Mesendoderm (in vitro differentiated cells): ENCODE data around the gene TSSC4.

Experiments used
- DNase-seq: peaks from one replicate; pipeline ENCODE4 v3.0.0; 2013
- H2AK5ac ChIP-seq: 2 replicates; pipeline ENCODE4 v1.6.1; 2013; ENCODE audit warnings: low read length, inconsistent platforms
- H2BK120ac ChIP-seq: 2 replicates; pipeline ENCODE4 v1.6.1; 2013; ENCODE audit warnings: low read depth, mild to moderate bottlenecking, low read length, moderate library complexity, mixed read lengths
- H2BK15ac ChIP-seq: replicated peaks from 2 replicates; pipeline ENCODE4 v1.6.1; 2013; ENCODE audit warnings: low read depth, mild to moderate bottlenecking, moderate library complexity
- H2BK5ac ChIP-seq: 2 replicates; pipeline ENCODE4 v1.6.1; 2013; ENCODE audit warnings: low read length, inconsistent platforms
- H3K18ac ChIP-seq: 2 replicates; pipeline ENCODE4 v1.6.1; 2013; ENCODE audit warnings: mild to moderate bottlenecking, low read length, mixed read lengths
- H3K23ac ChIP-seq: one replicate; pipeline ENCODE4 v1.6.1; 2013; ENCODE audit warnings: low read length
- H3K27ac ChIP-seq: 2 replicates; pipeline ENCODE4 v1.5.1; 2013; ENCODE audit warnings: low read depth, mild to moderate bottlenecking, inconsistent platforms, low read length, moderate library complexity
- H3K27me3 ChIP-seq: 2 replicates; pipeline ENCODE4 v1.6.1; 2013; ENCODE audit warnings: low read length, control low read depth, mild to moderate bottlenecking, inconsistent platforms; ENCODE audit not compliant: insufficient read depth, poor library complexity
- H3K36me3 ChIP-seq: 2 replicates; pipeline ENCODE4 v1.6.1; 2013; ENCODE audit warnings: low read length, inconsistent platforms; ENCODE audit not compliant: control insufficient read depth, insufficient read depth
- H3K4ac ChIP-seq: one replicate; pipeline ENCODE4 v1.6.1; 2013; ENCODE audit warnings: low read depth, mild to moderate bottlenecking, low read length, moderate library complexity
- H3K4me1 ChIP-seq: 2 replicates; pipeline ENCODE4 v1.6.1; 2013; ENCODE audit warnings: low read depth, low read length, inconsistent platforms; ENCODE audit not compliant: control insufficient read depth
- H3K4me2 ChIP-seq: 2 replicates; pipeline ENCODE4 v1.6.1; 2013; ENCODE audit warnings: low read length
- H3K4me3 ChIP-seq: 2 replicates; pipeline ENCODE4 v1.5.1; 2013; ENCODE audit warnings: mild to moderate bottlenecking, low read length
- H3K56ac ChIP-seq: one replicate; pipeline ENCODE4 v1.6.1; 2013; ENCODE audit warnings: low read length
- H3K79me1 ChIP-seq: 2 replicates; pipeline ENCODE4 v1.6.1; 2013; ENCODE audit warnings: low read length, inconsistent platforms
- H3K79me2 ChIP-seq: 2 replicates; pipeline ENCODE4 v1.6.1; 2013; ENCODE audit warnings: mild to moderate bottlenecking, low read length; ENCODE audit not compliant: control insufficient read depth, insufficient read depth
- H3K9ac ChIP-seq: 2 replicates; pipeline ENCODE4 v1.6.1; 2013; ENCODE audit warnings: low read length, inconsistent platforms
- H4K5ac ChIP-seq: one replicate; pipeline ENCODE4 v1.6.1; 2013; ENCODE audit warnings: low read length
- H4K8ac ChIP-seq: one replicate; pipeline ENCODE4 v1.6.1; 2013; ENCODE audit warnings: low read depth, mild to moderate bottlenecking, control low read depth, low read length, moderate library complexity
- WGBS: extraction: QIAGEN DNeasy Blood & Tissue Kit; methylation state at CpG from one replicate; pipeline ENCODE4 v1.1.7; 2013; ENCODE audit warnings: low lambda C conversion rate, missing lambda C conversion rate; ENCODE audit not compliant: insufficient coverage; ENCODE audit errors: extremely low coverage; 5-methylcytosine and 5-hydroxymethylcytosine counted together

Gene TSSC4

GRCh38 chr11:2390725-2391151 is 9.8 kb upstream of the TSSC4 start:
- Histone ChIP-seq H3K18ac (no peak overlapping the region), H3K4ac (no peak overlapping the region), H3K79me2 (peaks cover 57% of the 10 kb centered on the region), H3K36me3 (peaks cover 3% of the 10 kb centered on the region), H3K27me3 (no peaks in the 10 kb centered on the region), H2BK15ac (no peak overlapping the region), H4K5ac (no peak overlapping the region), H3K4me2 (no peak overlapping the region), H3K23ac (no peak overlapping the region), H2BK120ac (no peak overlapping the region), H3K4me1 (peaks cover 3% of the 10 kb centered on the region), H3K56ac (peak overlapping the region; percentile 34), H3K9ac (peak overlapping the region; percentile 13), H2AK5ac (no peak overlapping the region), H3K27ac (no peak overlapping the region), H2BK5ac (no peak overlapping the region), H3K4me3 (no peak overlapping the region), H3K79me1 (peaks cover 24% of the 10 kb centered on the region), H4K8ac (no peak overlapping the region)
- WGBS = no CpG with 5 or more reads among the region's 8 CpGs
- DNase-seq = peak; percentile 90

- no peak overlapping the region for H3K4me2 ChIP-seq
- no peak overlapping the region for H3K4me3 ChIP-seq
- DNase-seq = no peak
- H2BK5ac ChIP-seq = no peak overlapping the region
- H3K27ac ChIP-seq = no peak overlapping the region
- no peak overlapping the region for H4K8ac ChIP-seq
- H2AK5ac ChIP-seq = no peak overlapping the region
- H3K56ac ChIP-seq = peak overlapping the region; percentile 34
- peaks cover 51% of the 10 kb centered on the region for H3K79me2 ChIP-seq
- no peak overlapping the region for H2BK120ac ChIP-seq
- no peak overlapping the region for H3K9ac ChIP-seq
- no peak overlapping the region for H2BK15ac ChIP-seq
- H3K4ac ChIP-seq = no peak overlapping the region
- WGBS = no CpG with 5 or more reads among the region's 20 CpGs
- H3K27me3 ChIP-seq = no peaks in the 10 kb centered on the region
- peaks cover 3% of the 10 kb centered on the region for H3K36me3 ChIP-seq
- peaks cover 3% of the 10 kb centered on the region for H3K4me1 ChIP-seq
- peak overlapping the region; percentile 66 for H3K23ac ChIP-seq
- no peak overlapping the region for H4K5ac ChIP-seq
- peaks cover 17% of the 10 kb centered on the region for H3K79me1 ChIP-seq
- no peak overlapping the region for H3K18ac ChIP-seq
These were observed 9.2 kb upstream of the TSSC4 start for GRCh38 chr11:2391181-2391975.

- no peak for DNase-seq
- Histone ChIP-seq H2BK120ac (no peak overlapping the region), H2BK5ac (no peak overlapping the region), H3K79me1 (peaks cover 15% of the 10 kb centered on the region), H3K18ac (no peak overlapping the region), H3K4me1 (peaks cover 3% of the 10 kb centered on the region), H4K8ac (no peak overlapping the region), H3K56ac (no peak overlapping the region), H3K27ac (no peak overlapping the region), H3K4me3 (no peak overlapping the region), H3K79me2 (peaks cover 41% of the 10 kb centered on the region), H3K9ac (no peak overlapping the region), H2BK15ac (no peak overlapping the region), H2AK5ac (no peak overlapping the region), H4K5ac (no peak overlapping the region), H3K36me3 (peaks cover 3% of the 10 kb centered on the region), H3K4me2 (no peak overlapping the region), H3K27me3 (no peaks in the 10 kb centered on the region), H3K4ac (no peak overlapping the region), H3K23ac (no peak overlapping the region)
- WGBS = no CpG with 5 or more reads among the region's 26 CpGs
These were observed 8.2 kb upstream of the TSSC4 start for GRCh38 chr11:2392241-2392959.

- Histone ChIP-seq H2BK5ac (no peak overlapping the region), H3K36me3 (peaks cover 3% of the 10 kb centered on the region), H3K23ac (no peak overlapping the region), H4K8ac (no peak overlapping the region), H3K4me3 (no peak overlapping the region), H2BK120ac (no peak overlapping the region), H3K79me2 (peaks cover 32% of the 10 kb centered on the region), H3K27ac (no peak overlapping the region), H4K5ac (no peak overlapping the region), H3K4me1 (peaks cover 3% of the 10 kb centered on the region), H2AK5ac (no peak overlapping the region), H2BK15ac (no peak overlapping the region), H3K4ac (no peak overlapping the region), H3K79me1 (peaks cover 15% of the 10 kb centered on the region), H3K9ac (no peak overlapping the region), H3K18ac (no peak overlapping the region), H3K56ac (no peak overlapping the region), H3K27me3 (no peaks in the 10 kb centered on the region), H3K4me2 (no peak overlapping the region)
- WGBS = no CpG with 5 or more reads among the region's 27 CpGs
- DNase-seq = no peak
These were observed 7.3 kb upstream of the TSSC4 start for GRCh38 chr11:2393111-2393868.

- Histone ChIP-seq H3K36me3 (peaks cover 3% of the 10 kb centered on the region), H2AK5ac (no peak overlapping the region), H3K4me1 (peaks cover under 1% of the 10 kb centered on the region), H2BK120ac (no peak overlapping the region), H3K27ac (no peak overlapping the region), H3K79me1 (peaks cover 9% of the 10 kb centered on the region), H4K5ac (no peak overlapping the region), H3K4me2 (no peak overlapping the region), H3K56ac (no peak overlapping the region), H2BK15ac (no peak overlapping the region), H3K4me3 (no peak overlapping the region), H4K8ac (no peak overlapping the region), H3K27me3 (no peaks in the 10 kb centered on the region), H3K9ac (no peak overlapping the region), H3K4ac (no peak overlapping the region), H2BK5ac (no peak overlapping the region), H3K79me2 (peaks cover 23% of the 10 kb centered on the region), H3K23ac (no peak overlapping the region), H3K18ac (no peak overlapping the region)
- no peak for DNase-seq
- WGBS = no CpG with 5 or more reads among the region's 34 CpGs
These were observed 6.4 kb upstream of the TSSC4 start for GRCh38 chr11:2393941-2394817.
